ENCODE measurements around the gene UBE2L3.

The UBE2L3 gene

DNA sequence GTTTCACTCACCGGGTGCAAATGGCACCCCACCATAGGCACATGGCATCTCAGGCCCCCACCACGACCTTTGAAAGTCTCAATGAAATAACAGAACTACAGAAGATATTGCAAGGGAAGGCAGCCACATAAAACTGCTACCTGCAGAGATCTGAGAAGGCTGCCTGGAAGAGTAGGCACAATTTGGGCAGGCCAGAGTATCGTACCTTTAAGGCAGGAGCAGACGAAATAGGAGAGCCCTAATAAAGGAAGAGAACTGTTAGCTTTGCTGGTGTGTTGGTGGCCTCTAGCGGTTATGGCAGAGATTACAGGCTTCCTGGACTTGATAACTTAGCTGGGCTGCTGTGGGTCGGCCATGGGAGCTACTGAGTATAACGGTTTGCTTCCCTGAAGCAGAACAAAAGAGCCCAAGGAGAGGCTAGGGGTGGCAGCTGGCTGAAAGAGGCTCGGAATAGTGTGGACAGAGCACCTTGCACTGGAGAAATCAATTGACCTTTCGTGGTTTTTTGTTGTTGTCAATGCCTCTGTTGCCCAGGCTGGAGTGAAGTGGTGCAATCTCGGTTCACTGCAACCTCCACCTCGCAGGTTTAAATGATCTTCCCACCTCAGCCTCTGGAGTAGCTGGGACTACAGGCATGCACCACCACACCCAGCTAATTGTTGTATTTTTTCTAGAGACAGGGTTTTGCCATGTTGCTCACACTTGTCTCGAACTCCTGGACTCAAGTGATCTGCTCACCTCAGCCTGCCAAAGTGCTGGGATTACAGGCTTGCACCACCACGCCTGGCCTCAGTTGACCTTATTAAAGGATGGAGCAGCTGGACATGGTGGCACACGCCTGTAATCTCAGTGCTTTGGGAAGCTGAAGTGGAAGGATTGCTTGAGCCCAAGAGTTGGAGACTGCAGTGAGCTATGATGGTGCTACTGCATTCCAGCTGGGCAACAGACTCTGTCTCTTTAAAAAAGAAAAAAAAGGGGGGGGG, 79.4 kb downstream of the UBE2L3 start:
- DNase-seq (ENCODE audit: low spot score) = peak; percentile 81

GRCh38 chr22:21650280-21650679, 82.8 kb downstream of the UBE2L3 start:
- no peak for DNase-seq (ENCODE audit: low spot score)

DNA sequence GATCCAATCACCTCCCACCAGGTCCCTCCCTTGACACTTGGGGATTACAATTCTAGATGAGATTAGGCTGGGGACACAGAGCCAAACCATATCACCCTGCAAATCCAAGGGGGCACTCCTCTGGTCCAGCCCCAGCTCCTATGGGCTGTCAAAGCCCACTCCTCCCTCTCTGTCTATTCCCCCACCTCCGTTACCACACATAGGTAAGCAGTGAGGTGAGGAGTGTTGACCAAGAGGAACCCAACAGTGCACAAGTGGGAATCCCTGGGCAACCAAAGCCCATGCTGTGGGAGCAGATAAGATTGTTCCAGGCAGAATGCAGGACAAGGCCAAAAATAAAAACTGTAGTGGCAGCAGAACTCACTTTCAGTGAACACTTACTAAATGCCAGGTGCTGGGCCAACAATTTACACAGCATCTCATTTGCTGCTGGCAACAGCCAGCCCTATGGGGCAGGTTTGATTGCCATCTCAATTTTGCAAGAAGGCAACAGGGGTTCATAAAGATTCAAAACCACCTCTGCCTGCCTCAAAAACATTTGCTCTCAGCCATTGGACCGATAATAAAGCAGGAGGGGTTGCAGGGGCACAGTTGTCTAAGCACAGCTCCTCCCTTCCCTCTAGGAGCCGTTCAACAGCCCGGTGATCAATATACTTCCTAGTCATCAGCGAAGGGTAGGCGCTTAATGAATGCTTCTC, 83.5 kb downstream of the UBE2L3 start:
- no peak for DNase-seq (ENCODE audit: low spot score)

DNA sequence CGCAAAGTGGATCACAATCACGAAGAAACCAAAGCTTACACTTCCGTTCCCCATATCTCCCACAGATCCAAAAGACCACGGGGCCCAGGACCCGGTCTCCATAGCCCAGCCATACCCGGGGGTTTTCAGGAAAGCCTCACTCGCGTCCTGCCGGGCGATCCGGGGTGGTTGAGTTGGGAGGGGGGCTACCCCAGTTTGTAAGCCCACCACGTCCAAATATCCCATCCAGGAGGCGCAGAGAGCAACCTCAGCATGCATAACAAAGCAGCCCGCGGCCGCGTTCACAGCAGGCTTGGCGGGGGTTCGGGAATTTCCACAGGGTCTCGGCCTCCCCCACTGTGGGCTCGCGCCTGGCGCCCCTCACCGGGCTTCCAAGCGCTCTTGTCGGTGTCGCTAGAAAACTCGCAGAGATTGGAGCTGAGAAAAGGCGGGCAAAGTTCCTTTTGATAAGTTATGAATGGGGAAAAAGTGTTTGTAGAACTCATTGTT, 84.1 kb downstream of the UBE2L3 start:
- peak; percentile 41 for DNase-seq (ENCODE audit: low spot score)

GRCh38 chr22:21652010-21652546, 84.6 kb downstream of the UBE2L3 start:
- DNase-seq (ENCODE audit: low spot score) = peak; percentile 97

DNA sequence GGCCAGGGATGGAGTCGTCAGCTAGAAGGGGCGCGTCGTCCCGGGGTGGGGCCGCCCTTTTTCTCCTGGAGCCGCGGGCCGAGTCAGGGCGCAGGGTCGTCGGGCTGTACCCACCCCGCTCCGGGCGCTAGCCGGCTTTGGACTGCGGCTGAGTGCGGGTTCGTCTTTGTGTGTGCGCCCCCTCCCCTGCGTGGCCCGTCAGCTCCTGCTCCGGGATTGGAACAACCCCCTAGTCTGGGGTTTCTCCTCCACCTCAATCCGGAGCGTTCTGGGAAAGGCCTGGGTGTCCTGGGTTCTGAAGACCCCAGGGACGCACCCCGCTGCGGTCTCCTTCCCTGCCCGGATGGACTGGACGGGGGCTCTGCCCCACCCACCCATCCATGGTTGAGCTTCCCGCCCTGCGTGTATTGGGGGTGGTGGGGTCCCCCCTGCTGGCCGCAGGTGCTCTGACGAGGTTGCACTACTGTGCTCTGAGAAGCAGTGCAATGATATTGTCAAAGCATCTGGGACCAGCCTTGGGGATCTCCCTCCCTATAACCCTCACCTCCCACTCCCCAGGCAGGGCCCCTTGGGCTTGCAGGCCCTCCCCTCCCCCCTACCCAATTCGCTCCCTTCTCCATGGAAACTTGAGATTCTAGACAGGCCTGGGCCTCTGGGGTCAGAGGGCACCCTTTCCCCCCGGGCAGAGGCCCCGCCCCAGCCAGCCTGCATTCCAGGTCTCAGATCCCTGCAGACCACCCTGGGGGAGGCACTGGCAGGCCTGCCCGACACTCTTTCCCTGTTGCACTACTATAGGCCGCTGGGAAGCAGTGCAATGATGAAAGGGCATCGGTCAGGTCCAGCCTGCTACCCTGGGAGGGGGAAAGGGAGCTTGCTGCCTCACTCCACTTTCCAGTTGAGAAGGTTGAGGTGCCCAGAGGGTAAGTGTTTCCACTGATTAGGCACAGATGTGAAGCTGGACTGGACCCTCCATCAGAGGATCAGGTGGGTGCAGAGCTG, 85.3 kb downstream of the UBE2L3 start:
- DNase-seq (ENCODE audit: low spot score) = no peak

DNA sequence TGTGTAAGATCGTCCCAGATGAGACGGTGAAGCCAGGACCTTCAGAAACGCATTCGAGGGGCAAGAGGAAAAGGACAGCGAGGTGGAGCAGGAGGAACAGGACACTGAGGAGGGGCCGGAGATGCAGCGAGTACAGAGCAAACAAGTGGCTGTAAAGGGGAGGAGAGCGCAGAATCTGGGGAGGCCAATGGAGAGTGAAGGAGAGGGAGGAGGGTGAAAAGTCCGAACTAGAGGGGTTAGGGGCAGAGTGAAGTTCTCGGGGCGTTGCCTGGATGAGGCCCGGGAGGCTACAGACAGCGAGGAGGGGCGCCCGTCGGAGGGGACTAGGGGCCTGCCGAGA, 89.5 kb downstream of the UBE2L3 start:
- DNase-seq (ENCODE audit: low spot score) = no peak

GRCh38 chr22:21657360-21658032, 90.0 kb downstream of the UBE2L3 start:
- peak; percentile 85 for DNase-seq (ENCODE audit: low spot score)

GRCh38 chr22:21659864-21660525, 92.5 kb downstream of the UBE2L3 start:
- DNase-seq (ENCODE audit: low spot score) = no peak

GRCh38 chr22:21660904-21661303, 93.4 kb downstream of the UBE2L3 start:
- DNase-seq (ENCODE audit: low spot score) = no peak

DNA sequence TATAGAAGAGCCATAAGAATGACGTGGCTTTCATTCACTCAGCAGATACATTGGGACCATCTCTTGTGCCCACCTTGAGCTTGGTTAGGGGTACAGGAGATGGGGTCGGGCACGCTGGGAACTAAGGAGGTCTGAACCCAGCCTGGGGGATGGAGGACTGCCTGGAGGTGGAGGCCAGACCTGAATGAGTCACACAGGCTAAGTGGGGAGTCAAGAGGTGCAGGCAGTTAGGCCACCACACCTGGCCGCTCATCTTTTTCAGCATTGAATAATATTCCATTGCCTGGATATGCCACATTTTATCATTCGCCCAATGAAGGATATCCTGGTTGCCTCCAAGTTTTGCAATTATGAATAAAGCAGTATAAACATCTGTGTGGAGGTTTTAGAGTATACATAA, 94.5 kb downstream of the UBE2L3 start:
- no peak for DNase-seq (ENCODE audit: low spot score)

- no peak for DNase-seq (ENCODE audit: low spot score)
These were observed 96.2 kb downstream of the UBE2L3 start for GRCh38 chr22:21663738-21664137.

DNA sequence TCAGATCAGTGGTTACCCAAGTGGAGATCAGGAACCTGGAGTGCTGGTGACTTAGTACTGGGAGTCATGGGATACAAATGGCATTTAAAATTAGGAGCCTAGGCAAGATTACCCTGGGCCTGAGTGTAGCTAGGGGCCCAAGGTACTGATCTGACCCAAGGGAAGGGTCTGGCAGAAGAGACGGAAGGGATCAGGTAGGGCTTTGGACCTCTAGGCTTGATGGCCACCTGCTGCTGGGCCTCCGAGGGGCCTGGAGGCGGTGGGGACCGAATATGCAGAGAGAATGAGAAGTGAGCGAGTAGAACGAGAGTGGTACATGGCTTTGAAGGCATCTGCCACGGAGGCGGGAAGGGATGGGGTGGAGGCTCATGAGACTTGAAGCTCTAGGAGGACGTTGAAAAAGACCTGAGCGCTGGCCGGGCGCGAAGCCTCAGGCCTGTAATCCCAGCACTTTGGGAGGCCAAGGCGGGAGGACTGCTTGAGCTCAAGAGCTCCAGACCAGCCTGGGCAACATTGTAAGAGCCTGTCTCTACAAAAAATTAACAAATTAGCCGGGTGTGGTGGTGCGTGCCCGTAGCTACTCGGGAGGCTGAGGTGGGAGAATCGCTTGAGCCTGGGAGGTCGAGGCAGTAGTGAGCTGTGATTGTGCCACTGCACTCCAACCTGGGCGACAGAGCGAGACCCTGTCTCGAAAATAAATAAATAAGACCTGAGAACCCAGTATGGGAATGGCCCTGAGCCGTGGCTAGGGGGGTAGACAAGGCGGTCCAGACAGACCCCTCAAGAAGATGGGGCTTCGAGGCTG, 97.7 kb downstream of the UBE2L3 start:
- DNase-seq (ENCODE audit: low spot score) = no peak

DNA sequence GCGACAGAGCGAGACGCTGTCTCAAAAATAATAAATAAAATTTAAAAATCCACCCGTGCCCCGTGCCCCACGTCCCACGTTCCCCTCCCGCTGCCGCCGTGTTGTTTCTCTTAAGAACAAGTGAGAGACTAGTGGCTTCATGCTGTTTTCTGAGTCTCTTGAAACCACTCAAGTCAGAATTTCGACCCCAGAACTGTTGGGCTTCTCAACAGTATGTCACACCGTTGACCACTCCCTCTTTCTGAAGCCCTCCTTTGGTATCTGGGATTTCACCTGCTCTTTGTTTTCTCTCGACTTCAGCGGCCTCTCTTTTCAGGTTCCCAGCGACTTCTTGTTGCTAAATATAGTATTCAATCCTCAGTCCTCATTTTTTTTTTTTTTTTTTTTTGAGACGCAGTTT, 99.3 kb downstream of the UBE2L3 start:
- no peak for DNase-seq (ENCODE audit: low spot score)

DNA sequence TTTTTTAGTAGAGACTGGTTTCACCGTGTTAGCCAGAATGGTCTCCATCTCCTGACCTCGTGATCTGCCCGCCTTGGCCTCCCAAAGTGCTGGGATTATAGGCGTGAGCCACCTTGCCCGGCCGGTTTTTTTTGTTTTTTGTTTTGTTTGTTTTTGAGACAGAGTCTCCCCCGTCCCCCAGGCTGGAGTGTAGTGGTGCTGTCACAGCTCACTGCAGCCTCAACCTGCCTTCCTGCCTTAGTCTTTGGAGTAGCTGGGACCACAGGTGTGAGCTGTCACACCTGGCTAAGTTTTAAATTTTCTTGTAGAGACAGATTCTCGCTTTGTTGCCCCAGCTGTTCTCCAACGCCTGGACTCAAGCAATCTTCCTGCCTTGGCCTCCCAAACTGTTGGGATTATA, 101.5 kb downstream of the UBE2L3 start:
- DNase-seq (ENCODE audit: low spot score) = no peak

GRCh38 chr22:21672107-21672629, 104.7 kb downstream of the UBE2L3 start:
- DNase-seq (ENCODE audit: low spot score) = no peak

Measured in hepatic stellate cell (primary cell).